Astrocyte (in vitro differentiated cells and primary cell): ENCODE data around the gene MAGEB17.

Source experiments
- EZH2 ChIP-seq: IDR thresholded peaks from 2 replicates; pipeline ENCODE4 v1.6.1; 2012; ENCODE audit warnings: mild to moderate bottlenecking, low read length, inconsistent platforms; ENCODE audit not compliant: insufficient read depth
- TF ChIP-seq, protein P1 (sequence below): IDR thresholded peaks from 2 replicates; pipeline ENCODE4 v1.5.1; 2011; ENCODE audit warnings: low read depth, mild to moderate bottlenecking, inconsistent platforms, low read length, moderate library complexity; ENCODE audit not compliant: insufficient read depth

DNA sequence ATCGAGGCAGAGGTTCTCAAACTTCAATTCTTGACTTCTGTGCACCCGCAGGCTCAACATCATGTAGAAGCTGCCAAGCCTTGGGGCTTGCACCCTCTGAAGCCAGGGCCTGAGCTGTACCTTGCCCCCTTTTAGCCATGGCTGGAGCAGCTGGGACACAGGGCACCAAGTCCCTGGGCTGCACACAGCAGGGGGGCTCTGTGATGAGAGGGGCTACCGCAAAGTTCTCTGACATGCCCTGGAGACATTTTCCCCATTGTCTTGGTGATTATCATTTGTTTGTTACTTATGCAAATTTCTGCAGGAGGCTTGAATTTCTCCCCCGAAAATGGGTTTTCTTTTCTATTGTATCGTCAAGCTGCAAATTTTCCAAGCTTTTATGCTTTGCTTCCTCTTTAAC, 4.9 kb upstream of the MAGEB17 start:
- no peak for TF ChIP-seq EZH2
- TF ChIP-seq, protein P1, sequence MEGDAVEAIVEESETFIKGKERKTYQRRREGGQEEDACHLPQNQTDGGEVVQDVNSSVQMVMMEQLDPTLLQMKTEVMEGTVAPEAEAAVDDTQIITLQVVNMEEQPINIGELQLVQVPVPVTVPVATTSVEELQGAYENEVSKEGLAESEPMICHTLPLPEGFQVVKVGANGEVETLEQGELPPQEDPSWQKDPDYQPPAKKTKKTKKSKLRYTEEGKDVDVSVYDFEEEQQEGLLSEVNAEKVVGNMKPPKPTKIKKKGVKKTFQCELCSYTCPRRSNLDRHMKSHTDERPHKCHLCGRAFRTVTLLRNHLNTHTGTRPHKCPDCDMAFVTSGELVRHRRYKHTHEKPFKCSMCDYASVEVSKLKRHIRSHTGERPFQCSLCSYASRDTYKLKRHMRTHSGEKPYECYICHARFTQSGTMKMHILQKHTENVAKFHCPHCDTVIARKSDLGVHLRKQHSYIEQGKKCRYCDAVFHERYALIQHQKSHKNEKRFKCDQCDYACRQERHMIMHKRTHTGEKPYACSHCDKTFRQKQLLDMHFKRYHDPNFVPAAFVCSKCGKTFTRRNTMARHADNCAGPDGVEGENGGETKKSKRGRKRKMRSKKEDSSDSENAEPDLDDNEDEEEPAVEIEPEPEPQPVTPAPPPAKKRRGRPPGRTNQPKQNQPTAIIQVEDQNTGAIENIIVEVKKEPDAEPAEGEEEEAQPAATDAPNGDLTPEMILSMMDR = no peak
